Nephron (organoid): Measurements from ENCODE around the gene PON3.

ENCODE experiments used
- H3K27ac Mint-ChIP-seq, 3 experiments: 2 replicates each; pipeline ENCODE4 v1.8.0; 2020; ENCODE audit warnings: mixed read lengths in 3 of 3, mild to moderate bottlenecking in 2 of 3, moderate library complexity in 1 of 3
- H3K27me3 Mint-ChIP-seq: 2 replicates; pipeline ENCODE4 v1.8.0; 2021; ENCODE audit warnings: low read depth, mild to moderate bottlenecking, moderate library complexity, mixed read lengths
- H3K36me3 Mint-ChIP-seq: 2 replicates; pipeline ENCODE4 v1.8.0; 2020; ENCODE audit warnings: low read depth, mixed read lengths
- H3K4me1 Mint-ChIP-seq: 2 replicates; pipeline ENCODE4 v1.8.0; 2020; ENCODE audit warnings: mixed read lengths
- H3K4me3 Mint-ChIP-seq, 3 experiments: 2 replicates each; pipeline ENCODE4 v1.8.0; 2020; ENCODE audit warnings: mild to moderate bottlenecking in 3 of 3, mixed read lengths in 3 of 3, moderate library complexity in 2 of 3
- H3K9me3 Mint-ChIP-seq: 2 replicates; pipeline ENCODE4 v1.8.0; 2020; ENCODE audit warnings: mixed read lengths
- TF ChIP-seq, protein P1 (sequence below), 3 experiments: fragments of 200-600 bp; sonication (generic); IDR thresholded peaks; one replicate each; pipeline ENCODE4 v1.5.0; 2021; ENCODE audit warnings: antibody characterized with exemption in 3 of 3; ENCODE audit not compliant: unreplicated experiment in 3 of 3

The PON3 gene

GRCh38 chr7:95309951-95310350 lies 86.2 kb downstream of the PON3 start:
- Mint-ChIP-seq H3K9me3 (no peaks in the 10 kb centered on the region), H3K4me1 (peaks cover 15% of the 10 kb centered on the region), H3K27ac (no peak overlapping the region), H3K36me3 (no peaks in the 10 kb centered on the region), H3K27me3 (no peaks in the 10 kb centered on the region), H3K4me3 (no peak overlapping the region)
- TF ChIP-seq, protein P1, sequence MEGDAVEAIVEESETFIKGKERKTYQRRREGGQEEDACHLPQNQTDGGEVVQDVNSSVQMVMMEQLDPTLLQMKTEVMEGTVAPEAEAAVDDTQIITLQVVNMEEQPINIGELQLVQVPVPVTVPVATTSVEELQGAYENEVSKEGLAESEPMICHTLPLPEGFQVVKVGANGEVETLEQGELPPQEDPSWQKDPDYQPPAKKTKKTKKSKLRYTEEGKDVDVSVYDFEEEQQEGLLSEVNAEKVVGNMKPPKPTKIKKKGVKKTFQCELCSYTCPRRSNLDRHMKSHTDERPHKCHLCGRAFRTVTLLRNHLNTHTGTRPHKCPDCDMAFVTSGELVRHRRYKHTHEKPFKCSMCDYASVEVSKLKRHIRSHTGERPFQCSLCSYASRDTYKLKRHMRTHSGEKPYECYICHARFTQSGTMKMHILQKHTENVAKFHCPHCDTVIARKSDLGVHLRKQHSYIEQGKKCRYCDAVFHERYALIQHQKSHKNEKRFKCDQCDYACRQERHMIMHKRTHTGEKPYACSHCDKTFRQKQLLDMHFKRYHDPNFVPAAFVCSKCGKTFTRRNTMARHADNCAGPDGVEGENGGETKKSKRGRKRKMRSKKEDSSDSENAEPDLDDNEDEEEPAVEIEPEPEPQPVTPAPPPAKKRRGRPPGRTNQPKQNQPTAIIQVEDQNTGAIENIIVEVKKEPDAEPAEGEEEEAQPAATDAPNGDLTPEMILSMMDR (IDR thresholded peaks at IDR 0.05; ENCODE audit: unreplicated experiment in 3 of 3), result no peak
